ENCODE results near the gene SLC2A9.

SLC2A9 gene

GRCh38 chr4:9988363-9988749 is 32.9 kb downstream of the SLC2A9 start:
- H3K4me2 ChIP-seq (ENCODE audit: low read depth, low read length, poor library complexity, severe bottlenecking): no peak overlapping the region
- H4K20me1 ChIP-seq (ENCODE audit: insufficient read depth, low read length, poor library complexity, severe bottlenecking): no peaks in the 10 kb centered on the region
- no peaks in the 10 kb centered on the region for H3K9me2 ChIP-seq (replicated peaks; ENCODE audit: low read depth, low read length)
- H3K36me3 ChIP-seq (ENCODE audit: insufficient read depth, low read length): no peaks in the 10 kb centered on the region
- H3K4me1 ChIP-seq (ENCODE audit: insufficient read depth, low read length, poor library complexity, severe bottlenecking): no peaks in the 10 kb centered on the region
- H3K9me3 ChIP-seq (ENCODE audit: insufficient read depth, low read depth, low read length): no peaks in the 10 kb centered on the region
- no peaks in the 10 kb centered on the region for H3K27me3 ChIP-seq (ENCODE audit: insufficient read depth, low read length, poor library complexity, severe bottlenecking)
- no peaks in the 10 kb centered on the region for H3K79me2 ChIP-seq (ENCODE audit: insufficient read depth, low read length)
- no peak overlapping the region for H2AFZ ChIP-seq (ENCODE audit: low read length)
- no peak overlapping the region for H3K9ac ChIP-seq (ENCODE audit: low read depth, low read length, poor library complexity, severe bottlenecking)
- no peaks in the 10 kb centered on the region for H3F3A ChIP-seq (ENCODE audit: low read depth)
- no peak for TF ChIP-seq EZH2phosphoT487 (IDR thresholded peaks at IDR 0.05; ENCODE audit: borderline replicate concordance)
- TF ChIP-seq CTCF (conservative IDR thresholded peaks at IDR 0.05; ENCODE audit: low read length): no peak
- H3K4me3 ChIP-seq (ENCODE audit: low read length, poor library complexity, severe bottlenecking): no peak overlapping the region

GRCh38 chr4:9987749-9988362 is 33.4 kb downstream of the SLC2A9 start:
- no peak overlapping the region for H3K4me3 ChIP-seq (ENCODE audit: low read length, poor library complexity, severe bottlenecking)
- no peaks in the 10 kb centered on the region for H3K4me1 ChIP-seq (ENCODE audit: insufficient read depth, low read length, poor library complexity, severe bottlenecking)
- no peaks in the 10 kb centered on the region for H4K20me1 ChIP-seq (ENCODE audit: insufficient read depth, low read length, poor library complexity, severe bottlenecking)
- no peaks in the 10 kb centered on the region for H3K36me3 ChIP-seq (ENCODE audit: insufficient read depth, low read length)
- no peak overlapping the region for H2AFZ ChIP-seq (ENCODE audit: low read length)
- H3K4me2 ChIP-seq (ENCODE audit: low read depth, low read length, poor library complexity, severe bottlenecking): no peak overlapping the region
- H3K9me3 ChIP-seq (ENCODE audit: insufficient read depth, low read depth, low read length): no peaks in the 10 kb centered on the region
- H3F3A ChIP-seq (ENCODE audit: low read depth): no peaks in the 10 kb centered on the region
- H3K9me2 ChIP-seq (replicated peaks; ENCODE audit: low read depth, low read length): no peaks in the 10 kb centered on the region
- no peak for TF ChIP-seq EZH2phosphoT487 (IDR thresholded peaks at IDR 0.05; ENCODE audit: borderline replicate concordance)
- TF ChIP-seq CTCF (conservative IDR thresholded peaks at IDR 0.05; ENCODE audit: low read length): no peak
- no peak overlapping the region for H3K9ac ChIP-seq (ENCODE audit: low read depth, low read length, poor library complexity, severe bottlenecking)
- no peaks in the 10 kb centered on the region for H3K27me3 ChIP-seq (ENCODE audit: insufficient read depth, low read length, poor library complexity, severe bottlenecking)
- no peaks in the 10 kb centered on the region for H3K79me2 ChIP-seq (ENCODE audit: insufficient read depth, low read length)

GRCh38 chr4:9984621-9985020 is 36.7 kb downstream of the SLC2A9 start:
- H3K4me3 ChIP-seq (ENCODE audit: low read length, poor library complexity, severe bottlenecking): no peak overlapping the region
- no peak overlapping the region for H3K4me2 ChIP-seq (ENCODE audit: low read depth, low read length, poor library complexity, severe bottlenecking)
- H3K79me2 ChIP-seq (ENCODE audit: insufficient read depth, low read length): no peaks in the 10 kb centered on the region
- H3K4me1 ChIP-seq (ENCODE audit: insufficient read depth, low read length, poor library complexity, severe bottlenecking): no peaks in the 10 kb centered on the region
- H3K27me3 ChIP-seq (ENCODE audit: insufficient read depth, low read length, poor library complexity, severe bottlenecking): no peaks in the 10 kb centered on the region
- 0 out of 2 replicates have a peak, but pooled peaks cover 4% of the 10 kb centered on the region for H3K9me2 ChIP-seq (replicated peaks; ENCODE audit: low read depth, low read length)
- TF ChIP-seq EZH2phosphoT487 (IDR thresholded peaks at IDR 0.05; ENCODE audit: borderline replicate concordance) (no peak), CTCF (conservative IDR thresholded peaks at IDR 0.05; ENCODE audit: low read length) (no peak)
- H3K9me3 ChIP-seq (ENCODE audit: insufficient read depth, low read depth, low read length): no peaks in the 10 kb centered on the region
- H4K20me1 ChIP-seq (ENCODE audit: insufficient read depth, low read length, poor library complexity, severe bottlenecking): no peaks in the 10 kb centered on the region
- no peak overlapping the region for H2AFZ ChIP-seq (ENCODE audit: low read length)
- no peaks in the 10 kb centered on the region for H3K36me3 ChIP-seq (ENCODE audit: insufficient read depth, low read length)
- H3F3A ChIP-seq (ENCODE audit: low read depth): no peaks in the 10 kb centered on the region
- H3K9ac ChIP-seq (ENCODE audit: low read depth, low read length, poor library complexity, severe bottlenecking): no peak overlapping the region

All from Loucy (cell line).